ENCODE results near the gene RMI2. TPM values are rescaled to one million over a fixed set of nuclear protein-coding genes. Genes with fewer than 3 reads are reported as not detected.
"Not testable (repeated sequence)": the region's sequence is repeated elsewhere in the genome, so short reads cannot be mapped to it uniquely, and the experiment has no call there.

RMI2 gene
- total and polyA plus RNA-seq, 4 donors = 0.28 to 8.5 (median 0.83) TPM

DNA sequence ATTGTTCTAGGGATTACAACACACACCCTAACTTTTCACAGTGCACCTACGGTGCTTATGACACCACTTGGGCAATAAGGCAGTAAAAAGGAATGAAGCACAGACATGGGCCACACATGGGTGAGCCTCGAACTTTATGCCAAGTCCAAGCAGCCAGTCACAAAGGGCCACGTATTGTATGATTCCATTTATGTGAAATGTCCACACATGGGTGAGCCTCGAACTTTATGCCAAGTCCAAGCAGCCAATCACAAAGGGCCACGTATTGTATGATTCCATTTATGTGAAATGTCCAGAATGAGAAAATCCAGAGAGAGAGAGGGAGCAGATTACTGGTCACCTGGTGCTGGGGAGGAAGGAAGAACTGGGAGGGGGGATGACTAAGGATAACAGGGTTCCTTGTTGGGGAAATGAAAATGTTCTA lies 22.2 kb downstream of the RMI2 start (continued):
- TF ChIP-seq, protein P1, sequence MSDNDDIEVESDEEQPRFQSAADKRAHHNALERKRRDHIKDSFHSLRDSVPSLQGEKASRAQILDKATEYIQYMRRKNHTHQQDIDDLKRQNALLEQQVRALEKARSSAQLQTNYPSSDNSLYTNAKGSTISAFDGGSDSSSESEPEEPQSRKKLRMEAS (IDR thresholded peaks at IDR 0.05) = no peak
- no peak for TF ChIP-seq SP1 (IDR thresholded peaks at IDR 0.05)
- TF ChIP-seq JUND (IDR thresholded peaks at IDR 0.05) = no peak
- TF ChIP-seq, protein P2, sequence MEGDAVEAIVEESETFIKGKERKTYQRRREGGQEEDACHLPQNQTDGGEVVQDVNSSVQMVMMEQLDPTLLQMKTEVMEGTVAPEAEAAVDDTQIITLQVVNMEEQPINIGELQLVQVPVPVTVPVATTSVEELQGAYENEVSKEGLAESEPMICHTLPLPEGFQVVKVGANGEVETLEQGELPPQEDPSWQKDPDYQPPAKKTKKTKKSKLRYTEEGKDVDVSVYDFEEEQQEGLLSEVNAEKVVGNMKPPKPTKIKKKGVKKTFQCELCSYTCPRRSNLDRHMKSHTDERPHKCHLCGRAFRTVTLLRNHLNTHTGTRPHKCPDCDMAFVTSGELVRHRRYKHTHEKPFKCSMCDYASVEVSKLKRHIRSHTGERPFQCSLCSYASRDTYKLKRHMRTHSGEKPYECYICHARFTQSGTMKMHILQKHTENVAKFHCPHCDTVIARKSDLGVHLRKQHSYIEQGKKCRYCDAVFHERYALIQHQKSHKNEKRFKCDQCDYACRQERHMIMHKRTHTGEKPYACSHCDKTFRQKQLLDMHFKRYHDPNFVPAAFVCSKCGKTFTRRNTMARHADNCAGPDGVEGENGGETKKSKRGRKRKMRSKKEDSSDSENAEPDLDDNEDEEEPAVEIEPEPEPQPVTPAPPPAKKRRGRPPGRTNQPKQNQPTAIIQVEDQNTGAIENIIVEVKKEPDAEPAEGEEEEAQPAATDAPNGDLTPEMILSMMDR (IDR thresholded peaks at IDR 0.05; ENCODE audit: low read depth, low read length, missing input control) = no peak

DNA sequence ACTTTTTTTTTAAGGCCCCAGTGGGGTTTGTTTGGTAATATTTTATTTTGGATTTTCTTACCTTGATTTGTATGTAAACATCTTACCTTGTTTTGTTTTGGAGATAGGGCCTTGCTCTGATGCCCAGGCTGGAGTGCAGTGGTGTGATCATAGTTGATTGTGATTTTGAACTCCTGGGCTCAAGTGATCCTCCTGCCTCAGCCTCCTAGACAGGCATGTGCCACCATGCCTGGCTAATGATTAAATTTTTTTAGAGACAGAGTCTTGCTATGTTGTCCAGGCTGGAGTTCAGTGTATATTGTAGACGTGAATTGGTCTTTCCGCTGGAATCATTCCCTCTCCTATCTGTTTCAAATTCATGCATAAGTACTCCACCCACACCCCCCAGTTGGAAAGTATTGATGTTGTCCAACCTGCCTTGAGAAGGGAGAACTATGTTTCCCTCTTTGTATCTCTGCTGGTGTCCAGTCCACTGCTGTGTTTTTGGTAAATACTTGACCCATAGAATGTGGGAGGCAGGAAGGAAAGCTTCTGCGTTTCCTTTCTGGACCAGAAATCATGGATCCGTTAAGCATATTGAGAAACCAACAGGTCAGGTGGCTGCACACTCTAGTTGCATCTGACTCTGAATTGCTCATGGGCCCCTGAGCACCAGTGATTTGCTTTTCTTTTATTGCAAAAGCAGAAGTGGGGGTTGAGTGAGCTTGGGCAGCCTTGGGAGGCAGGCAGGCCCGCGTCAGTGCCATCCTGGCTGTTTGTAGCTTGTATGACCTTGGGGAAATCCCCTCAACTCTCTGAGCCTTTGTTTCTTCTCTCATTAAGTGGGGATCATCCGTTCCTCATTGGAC lies 25.0 kb downstream of the RMI2 start:
- 70% methylated on average over 7 of the region's 7 CpGs for WGBS
- Histone ChIP-seq H3K4me1 (ENCODE audit: control insufficient read depth in 4 of 4, insufficient read depth in 4 of 4, low read length in 3 of 4) (no peaks in the 10 kb centered on the region), H3K9ac (ENCODE audit: low read depth in 1 of 2, low read length in 2 of 2) (no peak overlapping the region), H3K27me3 (ENCODE audit: control insufficient read depth in 4 of 4, insufficient read depth in 4 of 4, low read length in 3 of 4) (no peaks in the 10 kb centered on the region), H3K4me3 (ENCODE audit: low read depth in 1 of 3, low read length in 3 of 3) (no peak overlapping the region), H3K9me3 (ENCODE audit: control insufficient read depth in 4 of 4, low read length in 3 of 4) (no peaks in the 10 kb centered on the region), H3K36me3 (ENCODE audit: control insufficient read depth in 4 of 4, insufficient read depth in 3 of 4, low read depth in 1 of 4, low read length in 3 of 4) (no peaks in the 10 kb centered on the region), H3K27ac (ENCODE audit: low read depth in 1 of 2, low read length in 2 of 2) (no peak overlapping the region)
- no peak for DNase-seq (ENCODE audit: low spot score)
- TF ChIP-seq, protein P3, sequence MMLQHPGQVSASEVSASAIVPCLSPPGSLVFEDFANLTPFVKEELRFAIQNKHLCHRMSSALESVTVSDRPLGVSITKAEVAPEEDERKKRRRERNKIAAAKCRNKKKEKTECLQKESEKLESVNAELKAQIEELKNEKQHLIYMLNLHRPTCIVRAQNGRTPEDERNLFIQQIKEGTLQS (IDR thresholded peaks at IDR 0.05) = no peak
- TF ChIP-seq RAD21 (IDR thresholded peaks at IDR 0.05) (no peak), YY1 (IDR thresholded peaks at IDR 0.05) (no peak), NR2F2 (IDR thresholded peaks at IDR 0.05) (no peak), JUND (IDR thresholded peaks at IDR 0.05) (no peak), HNF4G (IDR thresholded peaks at IDR 0.05) (no peak), SP1 (IDR thresholded peaks at IDR 0.05) (no peak), GABPA (IDR thresholded peaks at IDR 0.05 in 1 of 2, conservative IDR thresholded peaks at IDR 0.05 in 1 of 2) (no peak), FOXA2 (IDR thresholded peaks at IDR 0.05) (no peak), HNF4A (conservative IDR thresholded peaks at IDR 0.05) (no peak), RXRA (IDR thresholded peaks at IDR 0.05) (no peak), EGR1 (IDR thresholded peaks at IDR 0.05; ENCODE audit: low read depth in 2 of 2) (no peak), FOXA1 (IDR thresholded peaks at IDR 0.05) (no peak), TAF1 (conservative IDR thresholded peaks at IDR 0.05) (no peak)
- TF ChIP-seq, protein P2 (IDR thresholded peaks at IDR 0.05; ENCODE audit: low read depth, low read length, missing input control) = no peak
- TF ChIP-seq, protein P4, sequence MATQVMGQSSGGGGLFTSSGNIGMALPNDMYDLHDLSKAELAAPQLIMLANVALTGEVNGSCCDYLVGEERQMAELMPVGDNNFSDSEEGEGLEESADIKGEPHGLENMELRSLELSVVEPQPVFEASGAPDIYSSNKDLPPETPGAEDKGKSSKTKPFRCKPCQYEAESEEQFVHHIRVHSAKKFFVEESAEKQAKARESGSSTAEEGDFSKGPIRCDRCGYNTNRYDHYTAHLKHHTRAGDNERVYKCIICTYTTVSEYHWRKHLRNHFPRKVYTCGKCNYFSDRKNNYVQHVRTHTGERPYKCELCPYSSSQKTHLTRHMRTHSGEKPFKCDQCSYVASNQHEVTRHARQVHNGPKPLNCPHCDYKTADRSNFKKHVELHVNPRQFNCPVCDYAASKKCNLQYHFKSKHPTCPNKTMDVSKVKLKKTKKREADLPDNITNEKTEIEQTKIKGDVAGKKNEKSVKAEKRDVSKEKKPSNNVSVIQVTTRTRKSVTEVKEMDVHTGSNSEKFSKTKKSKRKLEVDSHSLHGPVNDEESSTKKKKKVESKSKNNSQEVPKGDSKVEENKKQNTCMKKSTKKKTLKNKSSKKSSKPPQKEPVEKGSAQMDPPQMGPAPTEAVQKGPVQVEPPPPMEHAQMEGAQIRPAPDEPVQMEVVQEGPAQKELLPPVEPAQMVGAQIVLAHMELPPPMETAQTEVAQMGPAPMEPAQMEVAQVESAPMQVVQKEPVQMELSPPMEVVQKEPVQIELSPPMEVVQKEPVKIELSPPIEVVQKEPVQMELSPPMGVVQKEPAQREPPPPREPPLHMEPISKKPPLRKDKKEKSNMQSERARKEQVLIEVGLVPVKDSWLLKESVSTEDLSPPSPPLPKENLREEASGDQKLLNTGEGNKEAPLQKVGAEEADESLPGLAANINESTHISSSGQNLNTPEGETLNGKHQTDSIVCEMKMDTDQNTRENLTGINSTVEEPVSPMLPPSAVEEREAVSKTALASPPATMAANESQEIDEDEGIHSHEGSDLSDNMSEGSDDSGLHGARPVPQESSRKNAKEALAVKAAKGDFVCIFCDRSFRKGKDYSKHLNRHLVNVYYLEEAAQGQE (IDR thresholded peaks at IDR 0.05) = no peak
- TF ChIP-seq, protein P1 (IDR thresholded peaks at IDR 0.05) = no peak
- TF ChIP-seq, protein P5, sequence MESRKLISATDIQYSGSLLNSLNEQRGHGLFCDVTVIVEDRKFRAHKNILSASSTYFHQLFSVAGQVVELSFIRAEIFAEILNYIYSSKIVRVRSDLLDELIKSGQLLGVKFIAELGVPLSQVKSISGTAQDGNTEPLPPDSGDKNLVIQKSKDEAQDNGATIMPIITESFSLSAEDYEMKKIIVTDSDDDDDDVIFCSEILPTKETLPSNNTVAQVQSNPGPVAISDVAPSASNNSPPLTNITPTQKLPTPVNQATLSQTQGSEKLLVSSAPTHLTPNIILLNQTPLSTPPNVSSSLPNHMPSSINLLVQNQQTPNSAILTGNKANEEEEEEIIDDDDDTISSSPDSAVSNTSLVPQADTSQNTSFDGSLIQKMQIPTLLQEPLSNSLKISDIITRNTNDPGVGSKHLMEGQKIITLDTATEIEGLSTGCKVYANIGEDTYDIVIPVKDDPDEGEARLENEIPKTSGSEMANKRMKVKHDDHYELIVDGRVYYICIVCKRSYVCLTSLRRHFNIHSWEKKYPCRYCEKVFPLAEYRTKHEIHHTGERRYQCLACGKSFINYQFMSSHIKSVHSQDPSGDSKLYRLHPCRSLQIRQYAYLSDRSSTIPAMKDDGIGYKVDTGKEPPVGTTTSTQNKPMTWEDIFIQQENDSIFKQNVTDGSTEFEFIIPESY (IDR thresholded peaks at IDR 0.05) = no peak

DNA sequence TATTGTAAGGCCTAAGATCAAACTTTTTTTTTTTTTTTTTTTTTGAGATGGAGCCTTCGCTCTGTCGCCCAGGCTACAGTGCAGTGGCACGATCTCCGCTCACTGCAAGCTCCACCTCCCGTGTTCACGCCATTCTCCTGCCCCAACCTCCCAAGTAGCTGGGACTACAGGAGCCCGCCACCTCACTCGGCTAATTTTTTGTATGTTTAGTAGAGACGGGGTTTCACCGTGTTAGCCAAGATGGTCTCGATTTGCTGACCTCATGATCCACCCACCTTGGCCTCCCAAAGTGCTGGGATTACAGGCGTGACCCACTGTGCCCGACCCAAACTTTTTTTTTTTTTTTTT lies 25.6 kb downstream of the RMI2 start:
- 93% methylated on average over 13 of the region's 13 CpGs for WGBS
- not testable (repeated sequence) for DNase-seq (ENCODE audit: low spot score); H3K36me3 ChIP-seq (ENCODE audit: control insufficient read depth in 4 of 4, insufficient read depth in 3 of 4, low read depth in 1 of 4, low read length in 3 of 4); H3K27me3 ChIP-seq (ENCODE audit: control insufficient read depth in 4 of 4, insufficient read depth in 4 of 4, low read length in 3 of 4); H3K4me1 ChIP-seq (ENCODE audit: control insufficient read depth in 4 of 4, insufficient read depth in 4 of 4, low read length in 3 of 4); H3K4me3 ChIP-seq (ENCODE audit: low read depth in 1 of 3, low read length in 3 of 3); H3K27ac ChIP-seq (ENCODE audit: low read depth in 1 of 2, low read length in 2 of 2); H3K9ac ChIP-seq (ENCODE audit: low read depth in 1 of 2, low read length in 2 of 2); H3K9me3 ChIP-seq (ENCODE audit: control insufficient read depth in 4 of 4, low read length in 3 of 4)

All from liver (tissue), 9 donors.